Ovary (tissue), 3 donors: ENCODE results near the gene HEXD.

ENCODE experiments used
- CTCF ChIP-seq, 3 donors: fragments of 450-650 bp in 2 of 3; fragments of 200-600 bp in 1 of 3; IDR thresholded peaks; one replicate each; pipeline versions ENCODE4 v1.5.1 to v1.8.0; 2016 to 2022; ENCODE audit warnings: antibody characterized with exemption in 3 of 3, mild to moderate bottlenecking in 1 of 3
- EP300 ChIP-seq: sonication (generic); formaldehyde crosslinking; IDR thresholded peaks from one replicate; pipeline ENCODE4 v1.6.1; 2017; ENCODE audit warnings: antibody characterized with exemption
- donor health status: DM: no; HTN: no; CAD: no.

- TF ChIP-seq CTCF (IDR thresholded peaks at IDR 0.05) (no peak), EP300 (no peak)
Measured at GRCh38 chr17:82439194-82439828, 21.2 kb downstream of the HEXD start.
